OCI-LY7 (cell line): ENCODE data around the gene KRT36.

Experiments used
- CTCF ChIP-seq: fragments of 200-600 bp; sonication (generic); conservative IDR thresholded peaks from 2 replicates; pipeline ENCODE4 v1.5.1; 2014; ENCODE audit warnings: mild to moderate bottlenecking, antibody characterized with exemption, low read length, moderate library complexity, mixed read lengths
- EZH2phosphoT487 ChIP-seq: fragments of 200-600 bp; sonication (generic); IDR thresholded peaks from 2 replicates; pipeline ENCODE4 v1.6.1; 2018; ENCODE audit warnings: low read depth, borderline replicate concordance, mild to moderate bottlenecking, mixed run types, antibody characterized with exemption, low read length, moderate library complexity, mixed read lengths

- TF ChIP-seq CTCF (no peak), EZH2phosphoT487 (no peak)
These were observed 51.9 kb downstream of the KRT36 start for GRCh38 chr17:41437769-41438168.
